ENCODE data around the gene FAM237B. TPM values are rescaled to one million over a fixed set of nuclear protein-coding genes. Genes with fewer than 3 reads are reported as not detected.

FAM237B gene
- total and polyA plus RNA-seq, 2 of the 8 experiments (the other 6 are each of a cell fraction or from before 2014, with no cell fraction given): not detected

DNA sequence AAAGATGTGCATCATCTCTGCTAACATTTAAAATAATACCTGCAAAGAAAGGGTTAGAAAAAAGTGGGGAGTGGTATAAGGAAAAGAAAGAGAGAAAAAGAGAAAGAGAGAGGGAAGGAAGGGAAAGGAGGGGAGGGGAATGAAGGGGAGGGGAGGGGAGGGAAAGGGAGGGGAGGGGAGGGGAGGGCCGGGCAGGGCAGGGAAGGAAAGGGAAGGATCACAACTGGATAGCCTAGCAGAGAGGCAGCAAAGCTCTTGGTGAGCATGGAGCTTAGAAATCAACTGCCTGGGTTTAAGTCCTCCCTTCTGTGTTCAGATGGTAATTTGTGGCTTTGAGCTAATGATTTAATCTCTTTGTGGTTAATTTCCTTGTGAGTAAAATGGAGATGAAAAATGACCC is 5.4 kb upstream of the FAM237B start:
- H3K9ac ChIP-seq (replicated peaks in 1 of 4; ENCODE audit: extremely low read depth in 1 of 4, low read depth in 3 of 4, low read length in 3 of 4): no peak overlapping the region
- DNase-seq (ENCODE audit: low read depth in 1 of 2, low spot score in 2 of 2) (no peak), FAIRE-seq (no peak)
- no peaks in the 10 kb centered on the region for H3K4me1 ChIP-seq (replicated peaks in 1 of 4; ENCODE audit: control insufficient read depth in 3 of 4, insufficient read depth in 4 of 4, low read length in 3 of 4)
- H3K14ac ChIP-seq (ENCODE audit: insufficient read length): no peak overlapping the region
- no peak overlapping the region for H2BK20ac ChIP-seq (ENCODE audit: low read length)
- H4K8ac ChIP-seq (ENCODE audit: extremely low read depth, insufficient read depth, low read length): no peak overlapping the region
- ChIA-PET POLR2A (ENCODE audit: partially characterized antibody) (no interaction called here), CTCF (ENCODE audit: partially characterized antibody) (interaction anchor here (1.0 to 2.1 kb wide), 3 partner anchors 14 to 23 kb away, joined by 3 to 8 read pairs (median 4); no protein-coding TSS in a partner anchor)
- no peak overlapping the region for H3K4ac ChIP-seq (replicated peaks; ENCODE audit: insufficient read length, low read depth, low read length)
- peaks cover 7 to 15% (median 9%) of the 10 kb centered on the region in 4 experiments for H3K27me3 ChIP-seq (replicated peaks in 1 of 4; ENCODE audit: control insufficient read depth in 3 of 4, extremely low read depth in 1 of 4, insufficient read depth in 3 of 4, low read length in 3 of 4)
- H4K20me1 ChIP-seq (replicated peaks in 1 of 2; ENCODE audit: control insufficient read depth in 1 of 2, insufficient read depth in 2 of 2, low read length in 2 of 2): no peaks in the 10 kb centered on the region
- H2BK15ac ChIP-seq (ENCODE audit: low read length): no peak overlapping the region
- no peak overlapping the region for H3K27ac ChIP-seq (ENCODE audit: low read depth, low read length)
- H3K4me2 ChIP-seq (ENCODE audit: insufficient read depth in 1 of 2, low read depth in 2 of 2, low read length in 2 of 2): no peak overlapping the region
- H3K56ac ChIP-seq (replicated peaks; ENCODE audit: insufficient read length, low read depth, low read length): no peak overlapping the region
- no peaks in the 10 kb centered on the region for H3K9me3 ChIP-seq (ENCODE audit: insufficient read depth in 2 of 2, low read depth in 1 of 2, low read length in 1 of 2)
- no peak overlapping the region for H4K91ac ChIP-seq (replicated peaks; ENCODE audit: insufficient read length, low read length)
- H3K23ac ChIP-seq (ENCODE audit: insufficient read length): no peak overlapping the region
- no peaks in the 10 kb centered on the region for H3K36me3 ChIP-seq (ENCODE audit: control insufficient read depth in 2 of 4, insufficient read depth in 4 of 4, low read length in 3 of 4)
- no CpG with 5 or more reads among the region's 1 CpG for WGBS, 2 experiments (ENCODE audit: extremely low coverage in 1 of 2, insufficient coverage in 1 of 2, insufficient read length in 1 of 2, insufficient replicate concordance in 2 of 2, low coverage in 1 of 2, low lambda C conversion rate in 2 of 2, missing lambda C conversion rate in 1 of 2)
- H3K18ac ChIP-seq (ENCODE audit: extremely low read depth, low read length): no peak overlapping the region
- no peaks in the 10 kb centered on the region for H3K23me2 ChIP-seq (ENCODE audit: low read depth, low read length)
- H2BK12ac ChIP-seq (ENCODE audit: low read depth, low read length): no peak overlapping the region
- H2AFZ ChIP-seq (ENCODE audit: low read length): no peak overlapping the region
- H2BK120ac ChIP-seq (replicated peaks; ENCODE audit: low read depth, low read length): no peak overlapping the region
- no peak overlapping the region for H3K4me3 ChIP-seq (ENCODE audit: extremely low read depth in 1 of 4, insufficient read depth in 2 of 4, low read depth in 3 of 4, low read length in 4 of 4)
- H4K5ac ChIP-seq (ENCODE audit: insufficient read length, low read depth, low read length): no peak overlapping the region
- no peaks in the 10 kb centered on the region for H3K79me2 ChIP-seq (ENCODE audit: control insufficient read depth in 1 of 2, insufficient read depth in 2 of 2, low read length in 2 of 2)
- TF ChIP-seq CBX8 (IDR thresholded peaks at IDR 0.05; ENCODE audit: borderline replicate concordance, low read depth, low read length): no peak
- TF ChIP-seq POU5F1 (IDR thresholded peaks at IDR 0.05; ENCODE audit: low read depth, low read length): no peak
- no peak for TF ChIP-seq RBBP5 (IDR thresholded peaks at IDR 0.05; ENCODE audit: borderline replicate concordance, low read depth, low read length)
- no peak overlapping the region for H2AK5ac ChIP-seq (ENCODE audit: low read depth, low read length)
- H3K79me1 ChIP-seq (ENCODE audit: low read depth, low read length): no peaks in the 10 kb centered on the region
- H2BK5ac ChIP-seq (ENCODE audit: low read depth, low read length): no peak overlapping the region
